SK-N-MC (cell line): ENCODE measurements around the gene LHX3.

Source experiments
- FOXP2 ChIP-seq: optimal IDR thresholded peaks from 2 replicates; pipeline ENCODE3; 2011; ENCODE audit warnings: mild to moderate bottlenecking, moderate library complexity; ENCODE audit not compliant: insufficient read depth; ENCODE audit errors: extremely low read length, control extremely low read depth
- POLR2AphosphoS5 ChIP-seq: IDR thresholded peaks from 2 replicates; pipeline ENCODE4 v1.6.1; 2012; ENCODE audit warnings: mild to moderate bottlenecking, low read depth, low read length, borderline replicate concordance

- TF ChIP-seq FOXP2, result no peak
- TF ChIP-seq POLR2AphosphoS5, result no peak
Observed at GRCh38 chr9:136222906-136223285, 18.0 kb upstream of the LHX3 start.
